Right lobe of liver (tissue), 6 donors: ENCODE data around the gene DDI1. TPM values are rescaled to one million over a fixed set of nuclear protein-coding genes. Genes with fewer than 3 reads are reported as not detected.

Source experiments
- ATAC-seq, 4 donors: fragments of 200-7000 bp; cut with Tn5 transposase; one replicate each; pipeline ENCODE4 v1.9.1; 2020; ENCODE audit warnings: mild to moderate bottlenecking in 4 of 4, moderate library complexity in 4 of 4
- DNase-seq, 3 donors: peaks; one replicate each; pipeline ENCODE4 v3.0.0-alpha.2; 2020
- H3K27ac ChIP-seq, 3 donors: fragments of 200-600 bp; one replicate each; pipeline ENCODE4 v1.8.0; 2022
- H3K27me3 ChIP-seq, 2 donors: fragments of 200-600 bp; one replicate each; pipeline ENCODE4 v1.8.0; 2022
- H3K36me3 ChIP-seq, 4 donors: fragments of 200-600 bp; sonication (generic) in 1 of 4; one replicate each; pipeline versions ENCODE4 v1.5.1 to v1.8.0; 2017 to 2022; ENCODE audit warnings: control low read depth in 1 of 4
- H3K4me1 ChIP-seq, 4 donors: fragments of 200-600 bp; sonication (generic) in 1 of 4; one replicate each; pipeline versions ENCODE4 v1.5.1 to v1.8.0; 2017 to 2022; ENCODE audit warnings: control low read depth in 1 of 4
- H3K4me3 ChIP-seq, 3 donors: fragments of 200-600 bp; one replicate each; pipeline ENCODE4 v1.8.0; 2022
- H3K9me3 ChIP-seq, 4 donors: fragments of 200-600 bp; sonication (generic) in 1 of 4; one replicate each; pipeline versions ENCODE4 v1.5.1 to v1.8.0; 2017 to 2022; ENCODE audit warnings: control low read depth in 1 of 4
- CTCF ChIP-seq, 4 donors: fragments of 200-600 bp in 3 of 4; fragments of 450-650 bp in 1 of 4; IDR thresholded peaks; one replicate each; pipeline versions ENCODE4 v1.5.1 to v1.8.0; 2016 to 2022; ENCODE audit warnings: antibody characterized with exemption in 4 of 4, mild to moderate bottlenecking in 2 of 4
- POLR2A ChIP-seq: fragments of 450-650 bp; IDR thresholded peaks from one replicate; pipeline ENCODE4 v1.6.1; 2017; ENCODE audit warnings: antibody characterized with exemption, mild to moderate bottlenecking
- WGBS: methylation state at CpG from one replicate; pipeline ENCODE4 v1.1.6; 2018; ENCODE audit warnings: low coverage, low lambda C conversion rate; ENCODE audit not compliant: insufficient coverage; ENCODE audit errors: missing lambda C conversion rate; 5-methylcytosine and 5-hydroxymethylcytosine counted together
- intact Hi-C, 2 donors: fragments of 100-400 bp; cut with DNase I; formaldehyde crosslinking; loops; one replicate each; pipeline versions ENCODE4 v1.11.2 to v1.14.1; 2022
- total RNA-seq, 6 experiments: library from RNA; depleted of rRNA in 2 of 6; stranded (reverse); fragments of >200 nt in 2 of 6; fragmentation: NEBNext Ultra II Directional in 3 of 6; extraction: Animal tissue kit (Norgen Biotek cat#: 25700) in 3 of 6; gene quantifications; one replicate each; pipeline versions ENCODE4 v1.1.0 to v1.2.4, GENCODE V29; 2016 to 2023
- donor health status: DM: no; HTN: yes; CAD: no.
- donor health status: DM: no; HTN: no; CAD: no.
- donor health status: DM: no; HTN: no; CAD: no.
- donor health status: DM: no; HTN: yes; CAD: no.
- donor health status: DM: no; HTN: yes; CAD: no.

DDI1 gene
- total RNA-seq, 6 experiments from 2014 or later = not detected

DNA sequence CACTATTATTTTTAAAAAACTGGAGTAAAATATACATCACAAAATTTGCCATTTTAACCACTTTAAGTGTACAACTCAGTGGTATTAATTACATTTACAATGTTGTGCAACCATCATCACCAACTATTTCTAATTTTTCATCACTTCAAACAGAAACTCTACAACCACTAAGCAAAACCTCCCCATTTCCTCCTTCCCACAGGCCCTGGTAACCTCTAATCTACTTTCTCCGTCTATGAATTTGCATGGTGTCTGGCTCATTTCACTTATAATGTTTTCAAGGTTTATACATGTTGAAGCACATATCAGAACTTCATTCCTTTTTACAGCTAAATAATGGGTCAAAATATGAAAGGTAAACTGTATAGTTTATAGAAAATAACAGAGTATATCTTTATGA, 24.4 kb downstream of the DDI1 start:
- Histone ChIP-seq H3K4me3 (no peak overlapping the region), H3K4me1 (no peaks in the 10 kb centered on the region), H3K9me3 (no peaks in the 10 kb centered on the region), H3K27me3 (no peaks in the 10 kb centered on the region), H3K36me3 (no peaks in the 10 kb centered on the region), H3K27ac (no peak overlapping the region)
- intact Hi-C loops = no loop called here
- ATAC-seq (no peak), DNase-seq (no peak)
- TF ChIP-seq POLR2A = no peak
- no peak for TF ChIP-seq CTCF (IDR thresholded peaks at IDR 0.05)
- 33% methylated on average over 1 of the region's 1 CpG for WGBS

DNA sequence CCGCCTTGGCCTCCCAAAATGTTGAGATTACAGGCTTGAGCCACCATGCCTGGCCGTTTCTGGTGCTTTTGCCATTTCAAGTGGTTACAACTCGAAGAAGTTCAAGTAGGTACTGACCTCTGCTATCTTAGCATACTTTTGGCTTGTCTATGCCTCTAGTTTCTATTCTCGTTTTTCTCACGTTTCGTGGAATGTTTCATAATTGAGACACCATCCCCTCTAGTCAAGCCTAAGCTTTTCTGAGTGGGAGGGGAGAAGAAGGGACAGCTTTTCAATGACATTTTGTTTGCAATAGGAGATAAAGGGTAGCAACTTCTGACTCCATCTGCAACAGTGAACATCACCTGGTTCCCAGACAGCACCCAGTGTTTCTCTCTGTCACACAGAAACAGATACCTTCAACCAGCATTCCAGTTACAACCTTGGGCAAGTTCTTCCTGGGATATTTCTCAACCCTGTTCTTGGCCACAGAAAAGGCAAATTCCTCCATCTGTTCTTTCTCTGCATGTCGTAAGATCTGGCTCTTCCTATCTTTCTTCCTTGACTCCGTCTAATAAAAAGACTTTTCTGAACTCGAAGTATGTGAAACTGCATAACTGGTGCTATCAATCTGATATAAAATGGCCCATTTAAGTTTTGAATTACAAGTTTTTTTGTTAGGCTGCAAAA, 25.5 kb downstream of the DDI1 start:
- TF ChIP-seq POLR2A = no peak
- TF ChIP-seq CTCF (IDR thresholded peaks at IDR 0.05) = no peak
- Histone ChIP-seq H3K4me3 (no peak overlapping the region), H3K27me3 (no peaks in the 10 kb centered on the region), H3K27ac (no peak overlapping the region), H3K36me3 (no peaks in the 10 kb centered on the region), H3K4me1 (no peaks in the 10 kb centered on the region), H3K9me3 (no peaks in the 10 kb centered on the region)
- no peak for DNase-seq
- intact Hi-C loops = no loop called here
- WGBS = 32% methylated on average over 9 of the region's 9 CpGs
- no peak for ATAC-seq

GRCh38 chr11:104064034-104064630, 27.7 kb downstream of the DDI1 start:
- 53% methylated on average over 5 of the region's 5 CpGs for WGBS
- no peaks in the 10 kb centered on the region for H3K4me1 ChIP-seq
- DNase-seq (no peak), ATAC-seq (no peak)
- H3K4me3 ChIP-seq = no peak overlapping the region
- no peaks in the 10 kb centered on the region for H3K9me3 ChIP-seq
- no peaks in the 10 kb centered on the region for H3K27me3 ChIP-seq
- intact Hi-C loops = no loop called here
- TF ChIP-seq CTCF (IDR thresholded peaks at IDR 0.05) = no peak
- no peak for TF ChIP-seq POLR2A
- no peaks in the 10 kb centered on the region for H3K36me3 ChIP-seq
- H3K27ac ChIP-seq = no peak overlapping the region

- Histone ChIP-seq H3K4me1 (no peaks in the 10 kb centered on the region), H3K36me3 (no peaks in the 10 kb centered on the region), H3K9me3 (no peaks in the 10 kb centered on the region), H3K27ac (no peak overlapping the region), H3K27me3 (no peaks in the 10 kb centered on the region), H3K4me3 (no peak overlapping the region)
- WGBS = 46% methylated on average over 1 of the region's 1 CpG
- no peak for TF ChIP-seq POLR2A
- no peak for TF ChIP-seq CTCF (IDR thresholded peaks at IDR 0.05)
- intact Hi-C loops = no loop called here
- DNase-seq = no peak
- no peak for ATAC-seq
Observed at GRCh38 chr11:104067534-104067933, 31.1 kb downstream of the DDI1 start.
